SK-N-SH (cell line): ENCODE results near the gene TAAR2. TPM values are rescaled to one million over a fixed set of nuclear protein-coding genes. Genes with fewer than 3 reads are reported as not detected.

Experiments used
- CTCF ChIA-PET: fragments of 300-600, 350-600 bp; formaldehyde crosslinking; extraction: SDS; loops from one replicate; lab custom pipeline; 2021; lab: Yijun Ruan, JAX
- POLR2A ChIA-PET: fragments of 350-600 bp; sonication (Branson Sonifier 250); formaldehyde crosslinking; extraction: SDS; loops from one replicate; lab custom pipeline; 2020; ENCODE audit warnings: antibody characterized with exemption, inconsistent platforms; lab: Yijun Ruan, JAX
- DNase-seq: peaks from one replicate; pipeline ENCODE4 v3.0.0; 2012
- H2AFZ ChIP-seq: fragments of 200-600 bp; sonication (generic); 2 replicates; pipeline ENCODE4 v1.8.1; 2016; ENCODE audit warnings: antibody characterized with exemption, mild to moderate bottlenecking, low read depth
- H3F3A ChIP-seq: fragments of 200-600 bp; sonication (generic); replicated peaks from 2 replicates; pipeline ENCODE3; 2016; ENCODE audit warnings: antibody characterized with exemption, mild to moderate bottlenecking; ENCODE audit not compliant: insufficient read depth
- H3K27ac ChIP-seq, 2 experiments: fragments of 200-500 bp in 1 of 2; fragments of 200-600 bp in 1 of 2; sonication (Bioruptor generic) in 1 of 2; sonication (generic), shearing (Covaris generic) in 1 of 2; 2 replicates each; pipeline versions ENCODE4 v1.5.1 to v1.6.1; 2014 to 2016; ENCODE audit warnings: low read depth in 2 of 2, inconsistent platforms in 1 of 2, low read length in 1 of 2, mild to moderate bottlenecking in 1 of 2, mixed read lengths in 1 of 2
- H3K27me3 ChIP-seq: fragments of 200-600 bp; sonication (generic), shearing (Covaris generic); 2 replicates; pipeline ENCODE4 v1.6.1; 2016; ENCODE audit warnings: mixed run types; ENCODE audit not compliant: insufficient read depth
- H3K36me3 ChIP-seq, 2 experiments: fragments of 200-500 bp in 1 of 2; fragments of 200-600 bp in 1 of 2; sonication (Bioruptor generic) in 1 of 2; sonication (generic) in 1 of 2; replicated peaks in 1 of 2; 2 replicates each; pipeline versions ENCODE3 to v1.5.1; 2014 to 2016; ENCODE audit warnings: low read length in 1 of 2, mild to moderate bottlenecking in 1 of 2; ENCODE audit not compliant: insufficient read depth in 2 of 2, control insufficient read depth in 1 of 2
- H3K4me1 ChIP-seq, 2 experiments: fragments of 200-500 bp in 1 of 2; fragments of 200-600 bp in 1 of 2; sonication (Bioruptor generic) in 1 of 2; sonication (generic), shearing (Covaris generic) in 1 of 2; 2 replicates each; pipeline versions ENCODE4 v1.5.1 to v1.6.1; 2014 to 2016; ENCODE audit warnings: low read depth in 1 of 2, low read length in 1 of 2, mixed run types in 1 of 2; ENCODE audit not compliant: insufficient read depth in 2 of 2, control insufficient read depth in 1 of 2
- H3K4me2 ChIP-seq: fragments of 200-600 bp; sonication (generic), shearing (Covaris generic); 2 replicates; pipeline ENCODE4 v1.6.1; 2017; ENCODE audit warnings: mixed run types
- H3K4me3 ChIP-seq, 2 experiments: fragments of 200-500 bp in 1 of 2; fragments of 200-600 bp in 1 of 2; sonication (Bioruptor generic) in 1 of 2; sonication (generic), shearing (Covaris generic) in 1 of 2; 2 replicates each; pipeline versions ENCODE4 v1.5.1 to v1.8.1; 2014 to 2016; ENCODE audit warnings: low read depth in 2 of 2, inconsistent platforms in 1 of 2, low read length in 1 of 2, mild to moderate bottlenecking in 1 of 2, mixed read lengths in 1 of 2, moderate library complexity in 1 of 2
- H3K79me2 ChIP-seq: fragments of 200-600 bp; sonication (generic); 2 replicates; pipeline ENCODE4 v1.8.1; 2017; ENCODE audit warnings: mild to moderate bottlenecking; ENCODE audit not compliant: insufficient read depth
- H3K9ac ChIP-seq: fragments of 200-600 bp; sonication (generic); 2 replicates; pipeline ENCODE4 v1.6.1; 2017; ENCODE audit warnings: mixed run types
- H3K9me2 ChIP-seq: fragments of 200-600 bp; sonication (generic); 2 replicates; pipeline ENCODE4 v1.6.1; 2017; ENCODE audit warnings: mixed run types
- H3K9me3 ChIP-seq: fragments of 200-600 bp; sonication (generic); 2 replicates; pipeline ENCODE4 v1.6.1; 2017; ENCODE audit warnings: mixed run types, mild to moderate bottlenecking, moderate library complexity
- H4K20me1 ChIP-seq: fragments of 200-600 bp; sonication (generic); 2 replicates; pipeline ENCODE4 v1.6.1; 2017; ENCODE audit warnings: mild to moderate bottlenecking, mixed run types; ENCODE audit not compliant: insufficient read depth
- CHD2 ChIP-seq: fragments of 150-350 bp; IDR thresholded peaks from 2 replicates; pipeline ENCODE4 v1.6.1; 2018; ENCODE audit warnings: low read length; ENCODE audit not compliant: partially characterized antibody
- ELF1 ChIP-seq: IDR thresholded peaks from 2 replicates; pipeline ENCODE4 v1.4.0; 2012
- JUND ChIP-seq: IDR thresholded peaks from 2 replicates; pipeline ENCODE4 v1.4.0; 2012
- RAD21 ChIP-seq: IDR thresholded peaks from 2 replicates; pipeline ENCODE4 v1.6.1; 2012; ENCODE audit warnings: mild to moderate bottlenecking, low read length
- SIN3A ChIP-seq: IDR thresholded peaks from 2 replicates; pipeline ENCODE4 v1.6.1; 2012; ENCODE audit warnings: low read depth, mild to moderate bottlenecking, low read length, moderate library complexity, borderline replicate concordance
- SMC3 ChIP-seq: IDR thresholded peaks from 2 replicates; pipeline ENCODE4 v1.6.1; 2012; ENCODE audit warnings: low read depth, low read length, improper control_type of control experiment
- TEAD4 ChIP-seq: IDR thresholded peaks from 2 replicates; pipeline ENCODE4 v1.4.0; 2012; ENCODE audit warnings: mild to moderate bottlenecking, borderline replicate concordance; ENCODE audit not compliant: insufficient read depth
- WGBS: methylation state at CpG from one replicate; pipeline ENCODE4 v1.1.6; 2017; ENCODE audit warnings: low lambda C conversion rate; 5-methylcytosine and 5-hydroxymethylcytosine counted together
- polyA plus RNA-seq, 3 experiments: library from polyadenylated mRNA; depleted of rRNA; stranded (reverse); fragments of >200 nt; gene quantifications; 2 replicates each; pipeline ENCODE4 v1.2.3, GENCODE V29; 2012
- TF ChIP-seq, protein P1 (sequence below): IDR thresholded peaks from 2 replicates; pipeline ENCODE4 v1.6.1; 2012; ENCODE audit warnings: mild to moderate bottlenecking, low read depth, low read length, moderate library complexity
- TF ChIP-seq, protein P2 (sequence below): IDR thresholded peaks from 2 replicates; pipeline ENCODE4 v1.4.0; 2012; ENCODE audit warnings: low read depth, borderline replicate concordance
- TF ChIP-seq, protein P3 (sequence below): IDR thresholded peaks from 2 replicates; pipeline ENCODE4 v1.4.0; 2012; ENCODE audit warnings: low read depth, borderline replicate concordance
- TF ChIP-seq, protein P4 (sequence below): IDR thresholded peaks from 2 replicates; pipeline ENCODE4; 2012

The TAAR2 gene
- polyA plus RNA-seq, 1 of the 3 experiments (the other 2 are of a cell fraction), result not detected

DNA sequence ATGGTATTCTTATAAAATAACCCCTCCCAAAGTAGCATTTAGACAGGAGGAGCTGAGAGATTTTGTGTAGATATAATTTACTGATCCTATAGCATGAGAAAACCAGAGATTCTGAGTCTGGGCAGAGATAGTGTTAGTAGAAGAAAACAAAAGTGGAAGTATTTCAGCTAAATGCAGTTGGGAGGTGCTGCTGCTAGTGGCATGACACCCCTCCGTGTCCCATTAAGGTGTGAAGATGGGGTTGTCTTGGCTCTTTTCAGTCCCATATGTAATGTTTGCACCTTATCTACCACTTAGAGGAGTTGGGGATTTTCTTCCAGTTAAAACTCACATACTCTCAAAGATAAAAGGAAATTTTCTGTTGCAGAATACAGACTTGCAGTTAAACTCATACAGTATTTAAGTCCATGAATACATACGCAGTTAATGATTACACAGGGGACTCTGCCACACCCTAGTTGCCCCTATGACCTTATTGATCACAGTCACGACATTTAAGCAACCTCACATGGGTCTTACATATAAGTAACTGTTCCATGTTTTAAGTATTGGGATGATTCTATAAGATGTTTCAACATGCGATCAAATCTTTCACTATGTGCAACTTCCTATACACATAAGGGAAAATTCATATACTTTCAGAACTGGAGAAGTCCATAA is 11.5 kb downstream of the TAAR2 start (continued):
- TF ChIP-seq, protein P1, sequence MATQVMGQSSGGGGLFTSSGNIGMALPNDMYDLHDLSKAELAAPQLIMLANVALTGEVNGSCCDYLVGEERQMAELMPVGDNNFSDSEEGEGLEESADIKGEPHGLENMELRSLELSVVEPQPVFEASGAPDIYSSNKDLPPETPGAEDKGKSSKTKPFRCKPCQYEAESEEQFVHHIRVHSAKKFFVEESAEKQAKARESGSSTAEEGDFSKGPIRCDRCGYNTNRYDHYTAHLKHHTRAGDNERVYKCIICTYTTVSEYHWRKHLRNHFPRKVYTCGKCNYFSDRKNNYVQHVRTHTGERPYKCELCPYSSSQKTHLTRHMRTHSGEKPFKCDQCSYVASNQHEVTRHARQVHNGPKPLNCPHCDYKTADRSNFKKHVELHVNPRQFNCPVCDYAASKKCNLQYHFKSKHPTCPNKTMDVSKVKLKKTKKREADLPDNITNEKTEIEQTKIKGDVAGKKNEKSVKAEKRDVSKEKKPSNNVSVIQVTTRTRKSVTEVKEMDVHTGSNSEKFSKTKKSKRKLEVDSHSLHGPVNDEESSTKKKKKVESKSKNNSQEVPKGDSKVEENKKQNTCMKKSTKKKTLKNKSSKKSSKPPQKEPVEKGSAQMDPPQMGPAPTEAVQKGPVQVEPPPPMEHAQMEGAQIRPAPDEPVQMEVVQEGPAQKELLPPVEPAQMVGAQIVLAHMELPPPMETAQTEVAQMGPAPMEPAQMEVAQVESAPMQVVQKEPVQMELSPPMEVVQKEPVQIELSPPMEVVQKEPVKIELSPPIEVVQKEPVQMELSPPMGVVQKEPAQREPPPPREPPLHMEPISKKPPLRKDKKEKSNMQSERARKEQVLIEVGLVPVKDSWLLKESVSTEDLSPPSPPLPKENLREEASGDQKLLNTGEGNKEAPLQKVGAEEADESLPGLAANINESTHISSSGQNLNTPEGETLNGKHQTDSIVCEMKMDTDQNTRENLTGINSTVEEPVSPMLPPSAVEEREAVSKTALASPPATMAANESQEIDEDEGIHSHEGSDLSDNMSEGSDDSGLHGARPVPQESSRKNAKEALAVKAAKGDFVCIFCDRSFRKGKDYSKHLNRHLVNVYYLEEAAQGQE, result no peak
- TF ChIP-seq, protein P2, sequence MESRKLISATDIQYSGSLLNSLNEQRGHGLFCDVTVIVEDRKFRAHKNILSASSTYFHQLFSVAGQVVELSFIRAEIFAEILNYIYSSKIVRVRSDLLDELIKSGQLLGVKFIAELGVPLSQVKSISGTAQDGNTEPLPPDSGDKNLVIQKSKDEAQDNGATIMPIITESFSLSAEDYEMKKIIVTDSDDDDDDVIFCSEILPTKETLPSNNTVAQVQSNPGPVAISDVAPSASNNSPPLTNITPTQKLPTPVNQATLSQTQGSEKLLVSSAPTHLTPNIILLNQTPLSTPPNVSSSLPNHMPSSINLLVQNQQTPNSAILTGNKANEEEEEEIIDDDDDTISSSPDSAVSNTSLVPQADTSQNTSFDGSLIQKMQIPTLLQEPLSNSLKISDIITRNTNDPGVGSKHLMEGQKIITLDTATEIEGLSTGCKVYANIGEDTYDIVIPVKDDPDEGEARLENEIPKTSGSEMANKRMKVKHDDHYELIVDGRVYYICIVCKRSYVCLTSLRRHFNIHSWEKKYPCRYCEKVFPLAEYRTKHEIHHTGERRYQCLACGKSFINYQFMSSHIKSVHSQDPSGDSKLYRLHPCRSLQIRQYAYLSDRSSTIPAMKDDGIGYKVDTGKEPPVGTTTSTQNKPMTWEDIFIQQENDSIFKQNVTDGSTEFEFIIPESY, result no peak
- TF ChIP-seq RAD21 (no peak), CHD2 (no peak), SMC3 (no peak)

DNA sequence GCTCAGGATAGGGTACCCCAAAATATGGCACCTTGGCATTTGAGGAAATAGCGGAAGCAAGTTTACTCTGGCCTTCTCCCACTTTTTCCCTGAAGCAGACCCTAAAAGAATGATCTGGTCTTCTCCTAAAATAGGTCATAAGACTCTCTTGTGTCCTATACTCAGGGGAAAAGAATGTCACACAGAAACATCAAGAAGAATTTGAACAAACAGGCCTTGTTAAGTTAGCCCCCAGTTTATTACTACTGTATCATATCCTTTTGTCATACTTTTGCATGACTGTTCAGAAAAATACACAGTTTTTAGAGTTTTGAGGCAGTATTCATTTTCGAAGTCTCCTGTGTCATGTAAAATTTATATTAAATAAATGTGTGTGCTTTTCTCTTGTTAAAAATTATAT is 12.5 kb downstream of the TAAR2 start:
- no peak overlapping the region for H3K27ac ChIP-seq
- no peaks in the 10 kb centered on the region for H3K4me1 ChIP-seq
- WGBS, result 18% methylated on average over 2 of the region's 2 CpGs
- ChIA-PET CTCF (no interaction called here), POLR2A (no interaction called here)
- no peak overlapping the region for H2AFZ ChIP-seq
- no peaks in the 10 kb centered on the region for H3F3A ChIP-seq
- no peak overlapping the region for H3K4me2 ChIP-seq
- H3K4me3 ChIP-seq, result no peak overlapping the region
- H3K79me2 ChIP-seq, result no peaks in the 10 kb centered on the region
- no peak overlapping the region for H3K9ac ChIP-seq
- TF ChIP-seq, protein P2, result no peak
- TF ChIP-seq, protein P1, result no peak
- TF ChIP-seq, protein P3, sequence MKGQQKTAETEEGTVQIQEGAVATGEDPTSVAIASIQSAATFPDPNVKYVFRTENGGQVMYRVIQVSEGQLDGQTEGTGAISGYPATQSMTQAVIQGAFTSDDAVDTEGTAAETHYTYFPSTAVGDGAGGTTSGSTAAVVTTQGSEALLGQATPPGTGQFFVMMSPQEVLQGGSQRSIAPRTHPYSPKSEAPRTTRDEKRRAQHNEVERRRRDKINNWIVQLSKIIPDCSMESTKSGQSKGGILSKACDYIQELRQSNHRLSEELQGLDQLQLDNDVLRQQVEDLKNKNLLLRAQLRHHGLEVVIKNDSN, result no peak
- TF ChIP-seq ELF1 (no peak), JUND (no peak), SIN3A (no peak), RAD21 (no peak), TEAD4 (no peak)
- TF ChIP-seq, protein P4, sequence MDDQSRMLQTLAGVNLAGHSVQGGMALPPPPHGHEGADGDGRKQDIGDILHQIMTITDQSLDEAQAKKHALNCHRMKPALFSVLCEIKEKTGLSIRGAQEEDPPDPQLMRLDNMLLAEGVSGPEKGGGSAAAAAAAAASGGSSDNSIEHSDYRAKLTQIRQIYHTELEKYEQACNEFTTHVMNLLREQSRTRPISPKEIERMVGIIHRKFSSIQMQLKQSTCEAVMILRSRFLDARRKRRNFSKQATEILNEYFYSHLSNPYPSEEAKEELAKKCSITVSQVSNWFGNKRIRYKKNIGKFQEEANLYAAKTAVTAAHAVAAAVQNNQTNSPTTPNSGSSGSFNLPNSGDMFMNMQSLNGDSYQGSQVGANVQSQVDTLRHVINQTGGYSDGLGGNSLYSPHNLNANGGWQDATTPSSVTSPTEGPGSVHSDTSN, result no peak
- H3K9me2 ChIP-seq, result no peaks in the 10 kb centered on the region
- DNase-seq, result no peak
- H3K36me3 ChIP-seq, result no peaks in the 10 kb centered on the region
- no peaks in the 10 kb centered on the region for H3K9me3 ChIP-seq
- H3K27me3 ChIP-seq, result no peaks in the 10 kb centered on the region; the same call in 1 of the 2 replicates
- no peaks in the 10 kb centered on the region for H4K20me1 ChIP-seq
